Subcutaneous adipose tissue (tissue), 4 donors: ENCODE results near the gene ZNF660. TPM values are rescaled to one million over a fixed set of nuclear protein-coding genes. Genes with fewer than 3 reads are reported as not detected.

Source experiments
- CTCF ChIP-seq: fragments of 450-650 bp; IDR thresholded peaks from one replicate; pipeline ENCODE4 v1.5.1; 2016; ENCODE audit warnings: low read depth, mild to moderate bottlenecking, control low read depth, antibody characterized with exemption, moderate library complexity
- total RNA-seq, 4 donors: library from RNA; depleted of rRNA; stranded (reverse); fragments of >200 nt; gene quantifications; one replicate each; pipeline ENCODE4 v1.1.0, GENCODE V29; 2016

ZNF660 gene
- total RNA-seq, 4 donors from 2014 or later, result 1.9 to 3.9 (median 3.6) TPM

- no peak for TF ChIP-seq CTCF
Measured at GRCh38 chr3:44628716-44629115, 44.0 kb downstream of the ZNF660 start.

- no peak for TF ChIP-seq CTCF
Measured at GRCh38 chr3:44632193-44632592, 47.4 kb downstream of the ZNF660 start.

GRCh38 chr3:44642337-44642736 is 57.6 kb downstream of the ZNF660 start:
- TF ChIP-seq CTCF, result no peak

GRCh38 chr3:44643024-44643423 is 58.3 kb downstream of the ZNF660 start:
- TF ChIP-seq CTCF, result no peak

GRCh38 chr3:44647771-44648170 is 63.0 kb downstream of the ZNF660 start:
- TF ChIP-seq CTCF, result no peak

- no peak for TF ChIP-seq CTCF
Measured at GRCh38 chr3:44648564-44649229, 63.9 kb downstream of the ZNF660 start, which contains the start of gene ZNF35. ZNF35 (plus strand) TSS chr3:44648732; CDS start chr3:44651068, 2,336 bp downstream.

Other genes with a start within 250 kb of the ZNF660 start
- 10 to 100 TPM; 19.8 to 36.7 (median 26.7) TPM for gene TCAIM, start 246.2 kb upstream of the ZNF660 start, total RNA-seq
- gene ZNF445, start 107.3 kb upstream of the ZNF660 start, total RNA-seq, result 10 to 100 TPM in 1 of 4 donors, 1 to 10 TPM in 3; 5.5 to 11.9 (median 8.1) TPM
- gene ZKSCAN7, start 29.8 kb upstream of the ZNF660 start, total RNA-seq, result 1 to 10 TPM; 2.6 to 4.1 (median 3.4) TPM
- gene ZNF197, start 40.1 kb downstream of the ZNF660 start, total RNA-seq, result 10 to 100 TPM; 13.1 to 17.4 (median 15.0) TPM
- 10 to 100 TPM in 3 of 4 donors, 1 to 10 TPM in 1; 8.2 to 13.2 (median 10.8) TPM for gene ZNF35, start 63.8 kb downstream of the ZNF660 start, total RNA-seq
- gene ZNF502, start 127.7 kb downstream of the ZNF660 start, total RNA-seq, result 1 to 10 TPM; 3.9 to 6.2 (median 4.6) TPM
- 1 to 10 TPM; 3.9 to 9.5 (median 4.6) TPM for gene ZNF501, start 144.7 kb downstream of the ZNF660 start, total RNA-seq
- 10 to 100 TPM; 21.5 to 27.1 (median 25.0) TPM for gene KIAA1143, start 176.7 kb downstream of the ZNF660 start, total RNA-seq
- gene KIF15, start 176.8 kb downstream of the ZNF660 start, total RNA-seq, result 1 to 10 TPM in 2 of 4 donors, under 1 TPM in 1, not detected in 1; 0.98 to 2.5 (median 1.5) TPM